Hepatocyte (in vitro differentiated cells): ENCODE measurements around the gene TLK2. TPM values are rescaled to one million over a fixed set of nuclear protein-coding genes. Genes with fewer than 3 reads are reported as not detected.
A peak's percentile ranks its signal among the peaks of the same experiment; 100 is the strongest.

Experiments
- DNase-seq: peaks from one replicate; pipeline ENCODE4 v3.0.0-alpha.2; 2016; ENCODE audit warnings: low spot score
- H2AFZ ChIP-seq: fragments of 200-600 bp; sonication (generic); 2 replicates; pipeline ENCODE4 v1.6.0; 2016; ENCODE audit warnings: antibody characterized with exemption, mild to moderate bottlenecking
- H3K27ac ChIP-seq: fragments of 200-600 bp; sonication (generic); 2 replicates; pipeline ENCODE4 v1.5.1; 2016; ENCODE audit warnings: mild to moderate bottlenecking
- H3K27me3 ChIP-seq: fragments of 200-600 bp; sonication (generic); 2 replicates; pipeline ENCODE4 v1.6.1; 2016
- H3K36me3 ChIP-seq: fragments of 200-600 bp; sonication (generic); replicated peaks from 2 replicates; pipeline ENCODE4 v1.5.1; 2016; ENCODE audit warnings: low read depth; ENCODE audit not compliant: insufficient read depth
- H3K4me1 ChIP-seq: fragments of 200-600 bp; sonication (generic); 2 replicates; pipeline ENCODE4 v1.5.1; 2016; ENCODE audit warnings: mild to moderate bottlenecking, moderate library complexity; ENCODE audit not compliant: insufficient read depth
- H3K4me2 ChIP-seq: fragments of 200-600 bp; sonication (generic); 2 replicates; pipeline ENCODE4 v1.6.0; 2016
- H3K4me3 ChIP-seq: fragments of 200-600 bp; sonication (generic); 2 replicates; pipeline ENCODE4 v1.5.1; 2016; ENCODE audit warnings: mild to moderate bottlenecking
- H3K79me2 ChIP-seq: fragments of 200-600 bp; sonication (generic); 2 replicates; pipeline ENCODE4 v1.6.0; 2017; ENCODE audit warnings: mild to moderate bottlenecking
- H3K9me2 ChIP-seq: fragments of 200-600 bp; sonication (generic); replicated peaks from 2 replicates; pipeline ENCODE4 v1.6.0; 2017; ENCODE audit warnings: mild to moderate bottlenecking; ENCODE audit not compliant: insufficient read depth
- H3K9me3 ChIP-seq: fragments of 200-600 bp; sonication (generic); 2 replicates; pipeline ENCODE4 v1.5.1; 2016; ENCODE audit warnings: low read depth, mild to moderate bottlenecking
- H4K20me1 ChIP-seq: fragments of 200-600 bp; sonication (generic); 2 replicates; pipeline ENCODE4 v1.6.0; 2016; ENCODE audit warnings: mild to moderate bottlenecking; ENCODE audit not compliant: insufficient read depth, poor library complexity, severe bottlenecking
- EZH2 ChIP-seq: fragments of 200-600 bp; sonication (generic); IDR thresholded peaks from 2 replicates; pipeline ENCODE4 v1.6.1; 2016; ENCODE audit warnings: antibody characterized with exemption, mild to moderate bottlenecking, borderline replicate concordance
- EZH2phosphoT487 ChIP-seq: fragments of 200-600 bp; sonication (generic); IDR thresholded peaks from one replicate; pipeline ENCODE4 v1.6.1; 2018; ENCODE audit warnings: antibody characterized with exemption, mild to moderate bottlenecking, low read depth, moderate library complexity; ENCODE audit not compliant: unreplicated experiment, severe bottlenecking
- WGBS: methylation state at CpG from one replicate; pipeline ENCODE4 v1.1.6; 2016; ENCODE audit warnings: low lambda C conversion rate; ENCODE audit errors: missing lambda C conversion rate; 5-methylcytosine and 5-hydroxymethylcytosine counted together
- polyA plus RNA-seq: library from polyadenylated mRNA; unstranded; fragments of >200 nt; fragmentation: Nextera tagmentation; extraction: Ambion mirVana; gene quantifications from 2 replicates; pipeline ENCODE4 v1.2.1, GENCODE V29; 2016
- total RNA-seq: library from RNA; depleted of rRNA; stranded (reverse); fragments of >200 nt; gene quantifications from 2 replicates; pipeline ENCODE4 v1.2.3, GENCODE V29; 2014
- TF ChIP-seq, protein P1 (sequence below): fragments of 200-600 bp; sonication (generic); IDR thresholded peaks from 2 replicates; pipeline ENCODE4 v1.5.1; 2016; ENCODE audit warnings: antibody characterized with exemption, mild to moderate bottlenecking; ENCODE audit not compliant: poor library complexity

The TLK2 gene
- total and polyA plus RNA-seq, 2 experiments from 2014 or later, result 19.4 to 44.7 TPM

DNA sequence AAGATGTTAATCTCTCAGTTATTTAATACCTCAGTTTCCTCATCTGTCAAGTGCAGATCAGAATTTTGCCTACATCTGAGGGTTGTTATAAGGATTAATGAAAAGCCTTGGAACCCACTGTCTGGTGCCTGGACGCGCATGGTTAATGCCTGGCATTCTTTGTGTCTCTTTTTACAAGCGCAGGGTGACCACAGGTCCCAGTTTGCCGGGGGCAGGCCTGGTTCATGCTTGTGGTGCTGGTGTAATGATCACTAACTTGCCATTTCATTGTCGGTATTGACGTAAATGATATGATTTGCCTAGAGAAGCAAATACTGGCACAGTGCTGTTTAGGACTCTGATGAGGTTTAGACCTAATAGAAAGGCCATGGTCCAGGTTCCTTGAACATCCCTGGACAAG is 172.0 kb downstream of the TLK2 start:
- peaks cover 13% of the 10 kb centered on the region for H4K20me1 ChIP-seq
- DNase-seq, result no peak
- no peaks in the 10 kb centered on the region for H3K9me3 ChIP-seq
- H3K79me2 ChIP-seq, result no peaks in the 10 kb centered on the region
- H3K4me2 ChIP-seq, result no peak overlapping the region
- H3K9me2 ChIP-seq, result no peaks in the 10 kb centered on the region
- no peaks in the 10 kb centered on the region for H3K36me3 ChIP-seq
- WGBS, result 79% methylated on average over 6 of the region's 6 CpGs
- H2AFZ ChIP-seq, result no peak overlapping the region
- peaks cover 28% of the 10 kb centered on the region for H3K4me1 ChIP-seq
- TF ChIP-seq EZH2, result no peak
- H3K27me3 ChIP-seq, result no peaks in the 10 kb centered on the region
- H3K27ac ChIP-seq, result no peak overlapping the region
- H3K4me3 ChIP-seq, result no peak overlapping the region

DNA sequence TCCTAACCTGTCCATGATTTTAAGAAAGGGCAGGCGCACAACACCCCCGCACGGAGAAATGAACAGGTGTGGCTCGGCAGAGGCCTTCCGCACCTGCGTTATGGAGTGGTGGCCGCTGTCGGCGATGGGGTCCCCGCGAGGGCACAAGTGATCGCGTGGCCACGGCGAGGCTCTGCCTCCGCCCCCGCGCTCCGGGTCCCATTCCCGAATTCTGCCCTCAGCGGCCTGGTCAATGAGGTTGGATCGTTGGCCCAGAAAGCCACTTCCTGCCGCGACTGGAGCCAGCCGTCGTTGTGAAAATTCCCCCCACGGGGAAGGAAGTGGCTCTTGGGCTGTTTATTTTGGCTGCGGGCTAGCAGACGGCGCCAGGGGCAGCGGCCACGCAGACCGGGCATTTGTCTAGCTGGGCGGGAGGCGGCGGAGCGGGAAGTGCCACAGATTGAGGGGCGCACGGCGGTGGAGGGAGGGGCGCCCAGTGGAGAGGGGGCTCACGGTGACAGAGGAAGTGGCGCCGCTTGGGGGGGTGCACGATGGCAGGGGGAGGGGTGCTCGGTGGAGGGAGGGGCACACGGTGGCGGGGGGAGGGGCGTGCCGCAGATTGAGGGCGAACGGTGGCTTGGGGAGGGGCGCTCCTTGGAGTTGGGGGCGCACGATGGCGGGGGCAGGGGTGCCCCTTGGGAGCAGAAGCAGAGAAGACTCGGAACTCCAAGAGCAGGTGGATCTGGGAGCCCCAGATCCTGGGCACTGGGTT is 173.8 kb downstream of the TLK2 start:
- Histone ChIP-seq H4K20me1 (peaks cover 13% of the 10 kb centered on the region), H3K36me3 (no peaks in the 10 kb centered on the region), H2AFZ (peak overlapping the region; percentile 56), H3K27me3 (no peaks in the 10 kb centered on the region), H3K79me2 (peaks cover 6% of the 10 kb centered on the region), H3K9me2 (no peaks in the 10 kb centered on the region), H3K4me3 (peak overlapping the region; percentile 42), H3K9me3 (no peaks in the 10 kb centered on the region), H3K27ac (peak overlapping the region; percentile 48), H3K4me2 (peak overlapping the region; percentile 95), H3K4me1 (peaks cover 28% of the 10 kb centered on the region)
- WGBS, result 6% methylated on average over 40 of the region's 57 CpGs
- TF ChIP-seq EZH2phosphoT487, result no peak
- TF ChIP-seq, protein P1, sequence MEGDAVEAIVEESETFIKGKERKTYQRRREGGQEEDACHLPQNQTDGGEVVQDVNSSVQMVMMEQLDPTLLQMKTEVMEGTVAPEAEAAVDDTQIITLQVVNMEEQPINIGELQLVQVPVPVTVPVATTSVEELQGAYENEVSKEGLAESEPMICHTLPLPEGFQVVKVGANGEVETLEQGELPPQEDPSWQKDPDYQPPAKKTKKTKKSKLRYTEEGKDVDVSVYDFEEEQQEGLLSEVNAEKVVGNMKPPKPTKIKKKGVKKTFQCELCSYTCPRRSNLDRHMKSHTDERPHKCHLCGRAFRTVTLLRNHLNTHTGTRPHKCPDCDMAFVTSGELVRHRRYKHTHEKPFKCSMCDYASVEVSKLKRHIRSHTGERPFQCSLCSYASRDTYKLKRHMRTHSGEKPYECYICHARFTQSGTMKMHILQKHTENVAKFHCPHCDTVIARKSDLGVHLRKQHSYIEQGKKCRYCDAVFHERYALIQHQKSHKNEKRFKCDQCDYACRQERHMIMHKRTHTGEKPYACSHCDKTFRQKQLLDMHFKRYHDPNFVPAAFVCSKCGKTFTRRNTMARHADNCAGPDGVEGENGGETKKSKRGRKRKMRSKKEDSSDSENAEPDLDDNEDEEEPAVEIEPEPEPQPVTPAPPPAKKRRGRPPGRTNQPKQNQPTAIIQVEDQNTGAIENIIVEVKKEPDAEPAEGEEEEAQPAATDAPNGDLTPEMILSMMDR, result no peak
- TF ChIP-seq EZH2, result no peak
- DNase-seq, result peak; percentile 29

DNA sequence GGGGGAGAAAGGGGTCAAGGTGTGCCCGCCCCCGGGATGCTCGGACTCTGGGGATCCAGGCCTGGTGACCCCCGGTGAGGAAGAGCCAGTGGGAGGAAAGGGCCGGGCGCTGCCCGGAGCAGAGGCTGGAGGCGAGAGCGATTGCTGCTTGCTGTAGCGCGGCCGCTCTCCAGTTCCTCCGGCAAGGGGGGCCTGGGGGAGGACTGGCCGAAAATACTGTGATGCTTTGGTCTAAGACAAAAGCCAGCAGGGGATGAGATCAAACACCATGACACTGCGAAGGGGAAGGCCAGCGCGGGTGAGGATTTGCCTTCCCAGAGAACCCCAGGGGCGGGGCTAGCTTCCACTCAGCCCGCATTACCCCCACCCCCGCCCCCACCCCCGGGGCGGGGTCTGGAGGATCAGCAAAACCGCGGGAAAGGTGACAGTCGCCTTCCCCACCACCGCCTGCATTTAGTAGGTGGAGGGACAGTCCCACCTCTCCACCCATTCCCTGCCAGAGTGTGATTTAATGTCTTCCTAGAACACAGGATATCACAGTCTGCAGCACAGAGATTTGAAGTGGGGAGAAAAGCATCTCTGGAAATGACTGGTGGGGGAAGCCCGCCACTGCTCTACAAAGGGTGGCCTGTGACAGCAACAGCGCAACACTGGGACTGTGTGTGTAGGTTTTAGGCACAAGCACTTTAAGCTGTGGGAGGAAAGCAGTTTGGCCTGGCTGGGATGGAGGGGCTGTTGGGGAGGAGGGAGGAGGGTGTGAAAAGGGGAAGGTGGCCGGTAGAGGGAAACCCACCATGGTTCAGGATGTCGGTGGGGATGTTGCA is 174.6 kb downstream of the TLK2 start:
- Histone ChIP-seq H3K9me2 (no peaks in the 10 kb centered on the region), H3K27me3 (no peaks in the 10 kb centered on the region), H4K20me1 (peaks cover 13% of the 10 kb centered on the region), H3K36me3 (no peaks in the 10 kb centered on the region), H3K4me2 (peak overlapping the region; percentile 95), H3K79me2 (peaks cover 6% of the 10 kb centered on the region), H2AFZ (peak overlapping the region; percentile 56), H3K4me1 (peaks cover 28% of the 10 kb centered on the region), H3K27ac (peak overlapping the region; percentile 48), H3K9me3 (no peaks in the 10 kb centered on the region), H3K4me3 (peak overlapping the region; percentile 42)
- WGBS, result 8% methylated on average over 21 of the region's 30 CpGs
- TF ChIP-seq, protein P1, result peak; percentile 4
- no peak for TF ChIP-seq EZH2
- no peak for TF ChIP-seq EZH2phosphoT487
- DNase-seq, result peak; percentile 60
